Fibroblast of villous mesenchyme (primary cell): ENCODE results near the gene SNTB2. TPM values are rescaled to one million over a fixed set of nuclear protein-coding genes. Genes with fewer than 3 reads are reported as not detected.

Source experiments
- DNase-seq: peaks from one replicate; pipeline ENCODE4 v3.0.0-alpha.2; 2010; ENCODE audit warnings: low read depth
- H3K4me3 ChIP-seq: 2 replicates; pipeline ENCODE4 v1.5.1; 2011; ENCODE audit warnings: low read depth, mild to moderate bottlenecking, low read length
- CTCF ChIP-seq: IDR thresholded peaks from 2 replicates; pipeline ENCODE4 v1.5.1; 2012; ENCODE audit warnings: low read depth, mild to moderate bottlenecking, low read length; ENCODE audit not compliant: insufficient read depth
- small RNA-seq: library from RNA; depleted of rRNA; stranded (forward); fragments of <200 nt; gene quantifications from one replicate; pipeline ENCODE3, GENCODE V24; 2012
- total RNA-seq: library from RNA; depleted of rRNA; stranded (reverse); fragments of >200 nt; gene quantifications from 2 replicates; pipeline ENCODE4 v1.2.3, GENCODE V29; 2012

The SNTB2 gene
- total RNA-seq, 1 donor = 73.4 TPM

GRCh38 chr16:69345923-69346322 is 159.0 kb downstream of the SNTB2 start:
- TF ChIP-seq CTCF = no peak
- no peak for DNase-seq
- H3K4me3 ChIP-seq = no peak overlapping the region

- DNase-seq = no peak
- no peak for TF ChIP-seq CTCF
These were observed 159.7 kb downstream of the SNTB2 start for GRCh38 chr16:69346683-69347082.

GRCh38 chr16:69348222-69348621 is 161.3 kb downstream of the SNTB2 start:
- DNase-seq = no peak
- no peak for TF ChIP-seq CTCF
- no peak overlapping the region for H3K4me3 ChIP-seq

More at GRCh38 chr16:69346683-69347082, 159.7 kb downstream of the SNTB2 start:
- no peak overlapping the region for H3K4me3 ChIP-seq

- TF ChIP-seq CTCF = no peak
- DNase-seq = no peak
- no peak overlapping the region for H3K4me3 ChIP-seq
These were observed 162.6 kb downstream of the SNTB2 start for GRCh38 chr16:69349536-69349935.

GRCh38 chr16:69350536-69351133 is 163.7 kb downstream of the SNTB2 start:
- no peak for DNase-seq
- no peak for TF ChIP-seq CTCF
- H3K4me3 ChIP-seq = no peak overlapping the region

- H3K4me3 ChIP-seq = no peak within 1 kb of the TSS
- no peak for DNase-seq
- TF ChIP-seq CTCF = no peak
These were observed 164.5 kb downstream of the SNTB2 start, which contains the start of gene TMED6 for GRCh38 chr16:69351309-69352027. TMED6 (minus strand) TSS chr16:69351786; CDS start chr16:69351753, 33 bp downstream.

Small RNA genes within 50 kb of the gene (small RNA-seq; reads per million reads assigned to genes)
- not detected for gene RF00019
- gene RNU6-22P = 0.94 reads per million, percentile 7 among the genes with 10 or more reads in this experiment

Other genes with a start within 250 kb of the SNTB2 start
- 0.32 and 0.43 TPM in 2 replicates for gene HAS3, start 81.5 kb upstream of the SNTB2 start, total RNA-seq
- gene CHTF8, start 54.6 kb upstream of the SNTB2 start, total RNA-seq = 40.6 and 65.2 TPM in 2 replicates
- 15.1 and 22.5 TPM in 2 replicates for gene UTP4, start 54.5 kb upstream of the SNTB2 start, total RNA-seq
- gene VPS4A, start 124.2 kb downstream of the SNTB2 start, total RNA-seq = 31.1 and 34.1 TPM in 2 replicates
- 11.7 and 18.7 TPM in 2 replicates for gene PDF, start 143.4 kb downstream of the SNTB2 start, total RNA-seq
- 29.0 and 36.3 TPM in 2 replicates for gene COG8, start 152.4 kb downstream of the SNTB2 start, total RNA-seq
- 27.1 and 35.4 TPM in 2 replicates for gene NIP7, start 152.6 kb downstream of the SNTB2 start, total RNA-seq
- gene TMED6, start 164.6 kb downstream of the SNTB2 start, total RNA-seq = 0.64 TPM in 1 of 2 replicates, not detected in the other
- 11.9 and 19.4 TPM in 2 replicates for gene TERF2, start 198.8 kb downstream of the SNTB2 start, total RNA-seq
- 109 and 142 TPM in 2 replicates for gene CYB5B, start 237.5 kb downstream of the SNTB2 start, total RNA-seq